C1 segment of cervical spinal cord (tissue), 14 donors: ENCODE data around the gene FGF19.
"Not testable (repeated sequence)": the region's sequence is repeated elsewhere in the genome, so short reads cannot be mapped to it uniquely, and the experiment has no call there.

ENCODE experiments used
- DNase-seq, 14 donors: peaks; one replicate each; lab custom pipeline; 2025; lab: John Stamatoyannopoulos, UW

The FGF19 gene

GRCh38 chr11:69696749-69697468 lies 6.9 kb downstream of the FGF19 start:
- DNase-seq = no peak

- DNase-seq = not testable (repeated sequence)
These were observed 7.8 kb downstream of the FGF19 start for GRCh38 chr11:69695995-69696394.

- DNase-seq = no peak
These were observed 8.2 kb downstream of the FGF19 start for GRCh38 chr11:69695581-69695980.

GRCh38 chr11:69694781-69695180 lies 9.0 kb downstream of the FGF19 start:
- no peak for DNase-seq

GRCh38 chr11:69692422-69692821 lies 11.4 kb downstream of the FGF19 start:
- DNase-seq = no peak

- no peak for DNase-seq
These were observed 12.4 kb downstream of the FGF19 start for GRCh38 chr11:69691463-69691862.

GRCh38 chr11:69689484-69690319 lies 14.1 kb downstream of the FGF19 start:
- DNase-seq = no peak

- DNase-seq = not testable (repeated sequence)
These were observed 15.7 kb downstream of the FGF19 start for GRCh38 chr11:69687969-69688771.

GRCh38 chr11:69686856-69687255 lies 17.0 kb downstream of the FGF19 start:
- no peak for DNase-seq

GRCh38 chr11:69686452-69686851 lies 17.4 kb downstream of the FGF19 start:
- DNase-seq = no peak

- no peak for DNase-seq
These were observed 18.5 kb downstream of the FGF19 start for GRCh38 chr11:69685348-69685747.

GRCh38 chr11:69684651-69685050 lies 19.2 kb downstream of the FGF19 start:
- no peak for DNase-seq

GRCh38 chr11:69683764-69684333 lies 20.0 kb downstream of the FGF19 start:
- no peak for DNase-seq

- DNase-seq = no peak
These were observed 21.0 kb downstream of the FGF19 start for GRCh38 chr11:69682681-69683326.

GRCh38 chr11:69682221-69682620 lies 21.6 kb downstream of the FGF19 start:
- no peak for DNase-seq

- no peak for DNase-seq
These were observed 23.1 kb downstream of the FGF19 start for GRCh38 chr11:69680688-69681087.

GRCh38 chr11:69677749-69678148 lies 26.1 kb downstream of the FGF19 start:
- DNase-seq = no peak

GRCh38 chr11:69674886-69675714 lies 28.7 kb downstream of the FGF19 start, which contains the start of gene LTO1:
Gene LTO1 (minus strand): TSS chr11:69675353. CDS start chr11:69675239, 114 bp downstream.
- peak; percentile 80 to 97 (median 92) for DNase-seq

- DNase-seq = no peak
These were observed 29.4 kb downstream of the FGF19 start for GRCh38 chr11:69674267-69674885.
